HG03097 (cell line): ENCODE results near the gene DCP1B.

Experiments
- ATAC-seq: cut with Tn5 transposase; IDR thresholded peaks from one replicate; pipeline ENCODE4 v1.9.1; 2021; ENCODE audit not compliant: unreplicated experiment, low FRiP score

Gene DCP1B

DNA sequence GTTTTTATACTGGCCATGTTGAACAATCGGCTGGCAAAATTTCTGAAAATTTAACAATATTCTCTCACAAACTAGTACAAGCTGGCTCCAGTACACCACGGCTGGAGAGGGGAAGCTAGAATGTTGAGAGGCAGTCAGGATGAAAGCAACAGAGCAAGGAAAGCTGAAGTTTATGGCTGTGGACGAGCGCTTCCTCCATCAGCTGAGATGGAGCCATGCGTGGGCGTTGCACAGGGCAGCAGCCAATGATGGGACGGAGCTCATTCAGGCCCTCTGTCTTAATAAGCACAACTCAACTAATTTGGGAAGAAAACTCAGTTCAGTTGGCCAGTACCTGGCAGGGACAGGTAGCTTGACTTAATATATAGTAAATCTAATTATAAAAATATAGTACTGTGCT lies 14.1 kb upstream of the DCP1B start:
- ATAC-seq = no peak

DNA sequence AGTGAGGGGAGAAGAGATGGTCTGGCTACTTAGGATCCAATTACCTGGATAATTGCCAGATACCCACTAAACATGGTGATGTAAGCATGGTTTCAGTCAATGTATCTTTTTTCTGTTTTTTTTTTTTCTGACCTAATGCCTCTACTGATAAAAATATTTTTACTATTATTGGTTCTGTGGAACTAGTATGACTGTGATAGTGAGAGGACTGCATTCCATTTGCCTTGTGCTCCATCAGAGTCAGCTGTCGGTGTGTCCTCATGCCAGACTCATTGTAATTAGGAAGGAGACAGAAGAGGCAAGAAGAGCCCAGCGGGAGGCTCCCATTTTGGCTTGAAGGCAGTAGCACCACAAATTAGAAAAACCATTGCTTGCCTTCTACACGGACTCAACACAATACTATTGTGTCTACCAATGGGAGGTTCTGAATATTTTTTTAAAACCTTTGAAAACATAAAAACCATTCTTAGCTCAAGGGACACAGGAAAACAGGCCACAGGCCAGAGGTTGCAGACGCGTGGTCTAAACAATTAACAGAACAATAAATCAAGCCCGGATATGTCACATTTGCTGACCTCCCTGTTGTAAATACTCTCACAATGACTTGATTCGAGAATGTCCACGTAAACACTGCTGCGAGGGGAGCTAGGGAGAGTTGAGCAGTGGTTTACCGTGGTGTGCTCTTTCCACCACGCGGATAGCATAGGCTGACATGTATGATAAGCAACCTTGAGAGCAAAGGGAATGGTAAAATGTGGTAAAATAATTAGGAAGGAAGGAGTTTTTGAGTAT lies 13.5 kb upstream of the DCP1B start:
- ATAC-seq = no peak

DNA sequence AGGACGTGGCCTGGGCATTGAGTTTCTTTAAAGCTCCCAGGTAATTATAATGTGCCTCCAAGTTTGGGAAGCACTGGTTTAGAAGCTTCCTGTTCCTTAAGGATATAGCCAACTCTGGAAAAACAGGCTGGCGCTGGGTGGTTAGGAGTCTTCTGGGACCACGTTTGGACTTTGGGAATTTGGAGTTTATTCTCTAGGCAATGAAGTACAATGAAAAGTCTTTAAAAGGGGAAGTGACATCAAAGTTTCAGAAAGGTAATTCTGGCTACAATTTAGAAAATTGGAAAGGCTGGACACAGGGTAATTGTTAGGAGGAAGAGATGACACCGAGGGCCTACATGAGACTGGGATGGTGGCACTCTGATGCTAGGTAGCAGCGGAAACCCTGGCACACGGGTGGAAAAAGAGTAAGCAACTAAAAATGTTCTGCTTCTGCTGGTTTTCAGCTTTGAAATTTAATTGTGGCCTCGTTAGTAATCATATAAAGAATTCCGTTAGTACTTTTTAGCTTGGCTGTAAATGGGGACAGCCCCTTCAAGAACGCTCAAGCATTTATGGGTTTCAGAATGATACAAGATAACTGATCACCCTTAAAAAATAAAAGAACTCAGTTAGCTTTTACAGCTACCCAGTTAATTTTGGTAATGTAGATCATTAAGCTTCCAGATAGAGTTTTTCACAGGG lies 12.7 kb upstream of the DCP1B start:
- no peak for ATAC-seq

DNA sequence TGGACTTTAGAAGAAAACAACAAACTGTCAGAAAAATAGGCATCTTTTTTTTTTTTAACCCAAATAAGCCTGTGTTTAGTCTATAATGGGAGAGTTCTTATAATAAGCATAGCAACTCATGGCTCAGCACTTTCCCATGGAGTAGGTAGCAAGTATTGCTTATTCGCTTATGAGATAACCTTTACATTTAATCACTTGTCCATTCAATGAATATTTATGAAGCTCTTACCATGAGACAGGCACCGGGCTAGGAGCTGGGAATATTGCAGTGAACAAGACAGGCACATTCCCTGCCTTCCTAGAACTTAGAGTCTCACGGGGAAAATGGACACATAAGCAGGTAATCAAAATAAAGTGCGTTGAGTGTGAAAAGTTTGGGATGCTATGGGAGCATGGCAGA lies 10.0 kb upstream of the DCP1B start:
- ATAC-seq = no peak

DNA sequence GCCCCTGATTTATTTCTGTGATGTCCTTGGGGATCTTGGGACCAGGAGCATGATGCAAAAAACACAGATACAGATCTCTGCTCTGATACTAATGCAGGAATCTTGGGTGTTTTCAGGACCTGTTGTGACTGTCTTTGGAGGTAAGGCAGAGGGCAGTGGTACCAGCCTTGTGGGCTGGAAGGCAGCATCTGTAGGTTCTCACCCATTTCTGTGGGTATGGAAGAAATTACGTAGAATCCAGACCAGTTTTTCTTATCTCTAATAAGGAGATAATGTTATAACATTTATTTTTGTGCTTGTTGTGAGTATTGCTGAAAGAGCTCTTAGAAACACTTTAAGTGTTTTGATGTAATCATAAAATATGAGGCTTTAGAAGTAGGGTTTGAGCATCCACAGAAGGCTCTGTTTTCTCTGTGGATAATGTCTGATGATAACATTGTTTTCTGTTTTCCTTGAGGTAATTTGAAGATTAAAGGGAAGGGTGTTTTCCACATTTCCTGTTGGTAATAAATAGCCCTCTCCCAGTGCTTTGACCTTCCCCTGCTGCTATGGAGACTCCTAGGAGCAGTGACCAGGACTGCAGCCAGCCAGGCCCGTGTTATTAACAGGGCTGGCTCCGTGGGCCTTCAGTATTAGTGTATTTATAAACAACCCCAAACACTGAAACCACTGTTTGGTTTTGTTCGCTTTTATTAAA lies 9.4 kb upstream of the DCP1B start:
- ATAC-seq = no peak

DNA sequence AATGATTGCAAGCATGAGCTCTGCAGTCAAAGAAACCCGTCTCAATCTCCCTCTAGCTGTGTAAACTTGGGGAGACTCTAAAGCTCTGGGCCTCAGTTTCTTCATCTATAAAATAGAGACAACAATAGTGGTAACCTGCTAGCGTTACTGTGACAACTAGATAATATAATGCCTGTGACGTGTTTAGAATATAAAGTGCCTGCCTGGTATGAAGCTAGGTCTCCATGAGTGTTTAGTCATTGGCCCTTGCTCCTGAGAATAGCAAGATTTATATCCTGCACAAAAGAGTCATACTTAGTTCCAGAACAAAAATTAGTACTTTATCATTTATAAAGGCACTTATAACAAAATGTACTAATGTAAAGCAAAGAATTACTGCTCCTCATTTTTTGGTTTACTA lies 8.8 kb upstream of the DCP1B start:
- no peak for ATAC-seq

DNA sequence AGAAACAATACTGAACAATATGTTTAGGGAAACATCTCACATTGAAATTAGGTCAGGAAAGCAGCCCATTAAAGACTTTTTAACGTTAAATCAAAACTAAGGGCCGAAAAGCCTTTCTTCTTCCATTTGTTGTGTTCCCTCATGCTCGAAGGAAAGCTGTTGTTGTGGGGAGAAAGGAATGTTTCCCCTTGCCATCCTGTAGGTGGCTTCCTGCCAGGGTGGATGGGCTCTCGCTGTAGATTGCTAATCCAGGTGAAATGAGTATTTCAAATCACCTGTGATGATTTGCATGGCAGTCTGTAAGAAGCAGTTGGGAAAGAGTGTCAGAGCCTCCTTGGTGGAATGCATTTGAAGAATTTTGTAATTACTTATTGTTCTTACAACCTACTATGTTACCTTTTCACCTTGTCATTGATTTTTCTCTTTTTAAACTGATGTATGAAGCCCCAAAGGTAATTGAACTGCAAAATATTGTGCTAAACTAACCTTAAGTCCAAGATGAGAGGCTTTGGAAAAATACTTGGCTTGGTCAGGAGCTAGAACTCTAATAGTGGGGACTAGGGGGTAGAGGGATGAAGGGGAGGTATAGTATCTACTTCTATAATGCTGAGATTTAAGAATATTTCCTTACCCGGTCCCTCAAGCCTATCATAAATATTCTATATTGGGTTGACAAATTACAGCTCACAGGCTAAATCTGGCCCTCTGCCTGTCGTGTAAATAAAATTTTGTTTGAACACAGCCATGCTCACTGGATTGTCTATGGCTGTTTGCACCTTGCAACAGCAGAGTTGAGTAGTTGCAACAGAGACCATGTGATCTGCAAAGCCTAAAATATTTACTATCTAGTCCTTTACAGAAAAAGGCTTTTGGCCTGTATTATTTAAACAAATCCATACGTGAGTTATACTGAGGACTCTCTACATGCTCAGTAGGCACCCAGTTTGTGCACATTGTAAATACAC lies 7.7 kb upstream of the DCP1B start:
- ATAC-seq = no peak

DNA sequence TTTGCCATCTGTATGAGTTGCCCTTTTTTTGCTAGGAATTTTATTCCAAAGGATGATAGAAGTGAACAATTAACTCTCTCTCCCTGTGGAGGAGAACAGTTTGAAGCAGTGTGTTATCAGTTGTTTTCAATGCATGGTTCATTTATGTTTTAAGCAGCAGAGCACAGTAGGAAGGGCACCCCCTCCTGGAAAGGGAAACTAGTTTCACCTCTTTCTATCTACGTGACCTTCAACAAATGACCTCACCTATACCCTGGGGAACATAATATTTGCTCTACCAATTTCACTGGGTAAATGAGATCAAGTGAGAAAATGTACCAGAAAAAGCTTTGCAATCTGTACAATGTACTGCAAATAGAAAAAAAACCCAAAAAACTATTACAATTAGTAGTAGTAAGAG lies 5.4 kb upstream of the DCP1B start:
- no peak for ATAC-seq

DNA sequence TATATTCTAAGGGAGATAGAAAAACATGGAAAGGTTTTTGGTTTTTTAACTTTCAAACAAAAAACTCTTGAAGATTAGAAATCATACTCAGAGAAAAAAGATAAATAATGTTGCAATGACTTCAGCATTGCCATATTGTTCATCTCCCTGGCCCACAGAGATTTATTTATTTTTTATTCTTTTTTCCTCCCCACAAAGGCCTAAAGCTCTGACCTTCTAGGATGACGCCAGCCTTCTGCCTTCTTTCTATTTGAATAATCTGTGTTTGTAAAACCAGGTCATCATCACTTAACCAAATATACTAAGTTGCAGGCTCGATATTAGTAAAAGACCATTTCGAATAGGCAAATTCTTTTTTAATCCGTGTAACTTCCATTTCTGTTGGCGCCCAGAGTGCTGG lies 4.4 kb upstream of the DCP1B start:
- ATAC-seq = no peak

DNA sequence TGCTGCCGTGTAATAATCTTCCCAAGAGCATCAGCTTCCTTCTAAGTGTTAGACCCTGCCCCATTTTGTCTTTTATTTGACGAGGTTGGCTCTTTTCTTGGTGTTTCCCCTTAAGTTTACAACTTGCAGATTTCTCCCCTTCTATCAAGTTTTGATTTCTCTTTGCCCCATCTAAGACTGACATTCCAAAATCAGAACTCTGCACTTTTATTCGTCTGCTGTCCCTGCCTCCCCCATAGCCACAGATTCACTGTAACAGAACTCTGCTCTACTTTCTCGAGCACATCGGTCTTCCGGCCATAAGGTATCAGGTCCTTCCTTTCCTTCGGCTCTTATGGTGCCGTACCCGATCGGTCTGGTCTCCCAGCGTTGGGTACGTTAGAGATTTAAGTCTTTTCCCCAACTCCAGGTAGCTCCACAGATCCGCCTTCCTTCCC lies 563 bp downstream of the DCP1B start:
- peak; percentile 19 for ATAC-seq

DNA sequence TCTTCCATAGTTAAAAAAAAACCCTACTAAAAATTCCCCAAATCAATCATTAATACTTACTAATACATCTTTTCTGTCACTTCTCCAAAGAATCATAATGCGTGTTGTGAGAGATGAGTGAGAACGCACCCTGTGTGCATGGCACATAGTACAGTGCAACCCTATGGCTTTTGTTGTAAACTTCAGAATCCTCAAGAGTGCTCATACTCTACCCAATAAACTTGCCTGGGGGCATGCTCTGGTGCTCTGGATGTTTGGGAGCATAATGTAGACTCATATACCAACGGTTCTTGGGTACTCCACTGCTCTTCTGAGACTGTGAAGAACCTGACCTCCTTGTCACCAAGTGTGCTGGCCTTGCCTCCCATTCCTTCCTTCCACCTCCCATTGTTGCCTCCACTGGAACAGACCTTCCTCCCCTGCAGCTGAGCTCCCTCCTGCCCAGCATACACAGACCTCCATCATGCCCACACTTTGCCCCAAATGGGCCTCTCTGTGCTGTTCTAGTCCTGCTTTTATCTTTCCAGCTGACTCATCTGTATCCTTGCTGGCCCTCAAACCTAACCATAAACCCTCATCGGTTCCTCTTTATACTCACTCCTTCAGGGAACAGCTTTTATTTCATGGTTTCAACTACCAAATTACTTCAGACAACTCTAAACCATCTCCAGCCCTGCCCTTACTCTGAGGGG lies 8.9 kb downstream of the DCP1B start:
- no peak for ATAC-seq

DNA sequence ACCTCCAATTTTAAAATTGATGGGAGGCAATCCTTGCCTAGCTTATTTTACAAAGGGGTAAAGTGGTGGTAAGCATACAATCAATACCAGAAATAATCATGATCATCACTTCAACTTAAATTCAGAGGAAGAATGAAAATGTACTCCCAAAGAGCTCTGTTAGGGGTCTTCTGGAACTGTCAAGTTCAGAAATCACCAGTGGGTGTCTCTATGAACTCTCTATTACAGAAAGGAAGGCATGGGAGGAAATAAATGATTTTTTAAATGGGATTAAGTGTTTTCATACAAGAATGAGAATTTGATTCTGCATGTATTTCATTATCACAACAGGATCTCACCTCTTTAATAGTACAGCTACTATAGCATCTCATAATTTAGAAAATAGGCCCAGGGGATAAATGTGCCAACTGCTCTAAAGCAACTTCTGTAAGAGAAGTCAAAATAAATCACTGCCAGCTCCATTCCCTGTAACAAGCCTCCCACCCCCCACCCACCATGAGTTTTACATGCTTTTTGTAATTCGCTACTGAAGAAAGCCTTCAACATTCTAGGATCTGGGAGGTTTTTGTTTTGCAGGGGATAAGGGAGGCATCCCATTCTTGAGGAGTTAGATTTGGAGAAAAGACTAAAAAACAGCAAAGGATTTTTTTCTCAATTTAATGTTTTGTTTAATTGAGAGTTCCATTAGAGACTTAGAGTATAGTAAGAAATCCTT lies 9.7 kb downstream of the DCP1B start:
- no peak for ATAC-seq

DNA sequence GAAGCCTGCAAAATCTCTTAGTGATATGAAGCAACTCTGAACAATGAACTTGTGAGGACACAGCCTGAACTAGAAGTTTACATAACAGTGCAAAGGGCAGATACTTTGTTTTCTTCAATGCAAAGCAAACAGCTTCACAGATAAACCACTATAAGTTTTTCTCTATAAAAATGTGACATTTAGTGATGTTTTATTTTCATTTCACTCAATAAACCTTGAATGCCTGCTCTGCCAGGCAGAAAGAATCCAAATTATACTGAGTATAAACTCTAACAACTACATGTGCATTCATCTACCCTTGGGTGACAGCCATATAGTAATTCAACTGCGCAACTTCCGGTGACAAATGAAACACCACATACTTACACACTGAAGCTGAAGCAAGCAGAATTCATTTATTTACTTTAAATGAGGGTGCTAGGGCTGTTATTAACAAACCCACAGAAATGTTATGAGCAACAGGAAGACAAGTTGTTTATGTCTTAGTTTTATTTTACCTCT lies 10.3 kb downstream of the DCP1B start:
- ATAC-seq = no peak

DNA sequence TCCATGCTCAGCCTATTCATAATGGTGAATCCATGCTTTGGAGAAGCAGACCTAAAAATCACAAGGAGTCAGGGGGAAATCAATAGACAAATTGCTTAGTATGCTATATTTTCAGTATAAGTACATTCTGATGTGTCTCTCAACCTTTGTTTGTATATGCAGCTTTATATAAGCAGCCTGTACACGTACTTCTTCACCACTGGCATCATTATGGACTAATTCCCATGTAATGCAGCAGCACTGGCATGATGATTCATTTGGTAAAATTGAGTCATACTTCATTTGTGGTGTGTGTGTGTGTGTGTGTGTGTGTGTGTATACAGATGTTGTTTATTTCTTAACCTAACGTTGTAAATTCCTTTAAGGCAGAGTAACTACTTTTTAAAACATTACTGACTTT lies 10.9 kb downstream of the DCP1B start:
- ATAC-seq = no peak

DNA sequence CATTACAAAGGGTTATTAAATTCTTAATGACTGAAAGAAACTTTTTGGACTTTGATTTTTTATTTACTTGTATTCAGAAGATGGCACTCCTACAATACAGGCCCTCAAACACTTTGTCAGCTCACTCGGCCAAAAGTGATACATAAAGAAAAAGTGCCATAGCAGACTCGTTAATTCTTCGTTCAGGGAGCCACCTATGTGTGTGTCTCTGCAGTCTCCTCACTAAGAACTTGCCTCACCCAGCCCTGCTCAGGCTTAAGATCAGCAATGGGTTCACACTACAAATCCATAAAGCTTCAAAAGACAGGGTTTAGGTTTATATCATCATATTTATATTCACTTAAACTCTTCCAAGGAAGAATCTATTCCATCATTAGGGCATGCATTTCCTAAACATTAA lies 11.5 kb downstream of the DCP1B start:
- no peak for ATAC-seq

DNA sequence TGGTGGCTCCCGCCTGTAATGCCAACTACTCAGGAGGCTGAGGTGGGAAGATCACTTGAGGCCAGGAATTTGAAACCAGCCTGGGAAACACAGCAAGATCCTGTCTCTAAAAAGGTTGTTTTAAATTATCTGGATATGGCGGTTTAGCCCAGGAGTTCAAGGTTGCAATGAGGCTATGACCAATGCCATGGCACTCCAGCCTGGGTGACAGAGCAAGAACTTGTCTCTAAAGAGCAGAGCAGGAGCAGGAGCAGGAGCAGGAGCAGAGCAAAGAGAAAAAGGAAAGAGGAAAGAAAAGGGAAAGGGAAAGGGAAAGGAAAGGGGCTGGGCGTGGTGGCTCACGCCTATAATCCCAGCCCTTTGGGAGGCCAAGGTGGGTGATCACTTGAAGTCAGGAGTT lies 15.1 kb downstream of the DCP1B start:
- no peak for ATAC-seq

DNA sequence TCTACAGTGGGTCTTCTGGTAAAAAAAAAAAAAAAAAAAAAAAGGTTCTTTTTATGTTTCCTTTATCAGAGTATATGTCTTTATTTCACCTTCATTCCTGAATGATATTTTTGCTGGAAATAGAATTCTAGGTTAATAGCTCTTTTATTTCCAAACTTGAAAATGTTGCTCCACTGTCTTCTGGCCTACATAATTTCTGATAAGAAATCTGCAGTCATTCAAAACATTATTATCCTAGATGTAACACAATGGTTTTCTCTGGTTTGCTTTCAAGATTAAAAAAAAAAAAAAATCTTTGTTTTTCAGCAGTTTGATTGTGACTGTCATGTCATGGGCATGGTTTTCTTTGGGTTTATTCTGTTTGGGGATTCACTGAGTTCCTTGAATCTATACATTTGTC lies 19.5 kb downstream of the DCP1B start:
- ATAC-seq = no peak

DNA sequence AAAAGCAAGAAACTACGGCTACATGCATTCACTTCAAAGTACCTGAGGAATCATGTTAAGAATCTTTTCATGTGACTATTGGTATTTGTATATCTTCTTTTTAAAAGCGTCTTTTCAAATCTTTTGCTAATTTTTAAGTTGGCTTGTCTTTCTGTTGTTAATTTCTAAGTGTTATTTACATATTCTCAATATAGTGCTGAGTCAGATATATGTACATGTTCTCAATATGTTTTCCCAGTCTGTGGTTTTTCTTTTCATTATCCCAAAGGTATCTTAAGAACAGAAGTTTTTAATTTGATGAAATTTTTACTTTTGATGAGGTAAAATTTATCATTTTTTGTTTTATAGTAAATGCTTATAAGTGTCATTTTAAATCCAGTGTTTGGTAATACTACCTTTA lies 24.0 kb downstream of the DCP1B start:
- ATAC-seq = no peak
